ENCODE measurements around the gene MRE11.

The MRE11 gene

DNA sequence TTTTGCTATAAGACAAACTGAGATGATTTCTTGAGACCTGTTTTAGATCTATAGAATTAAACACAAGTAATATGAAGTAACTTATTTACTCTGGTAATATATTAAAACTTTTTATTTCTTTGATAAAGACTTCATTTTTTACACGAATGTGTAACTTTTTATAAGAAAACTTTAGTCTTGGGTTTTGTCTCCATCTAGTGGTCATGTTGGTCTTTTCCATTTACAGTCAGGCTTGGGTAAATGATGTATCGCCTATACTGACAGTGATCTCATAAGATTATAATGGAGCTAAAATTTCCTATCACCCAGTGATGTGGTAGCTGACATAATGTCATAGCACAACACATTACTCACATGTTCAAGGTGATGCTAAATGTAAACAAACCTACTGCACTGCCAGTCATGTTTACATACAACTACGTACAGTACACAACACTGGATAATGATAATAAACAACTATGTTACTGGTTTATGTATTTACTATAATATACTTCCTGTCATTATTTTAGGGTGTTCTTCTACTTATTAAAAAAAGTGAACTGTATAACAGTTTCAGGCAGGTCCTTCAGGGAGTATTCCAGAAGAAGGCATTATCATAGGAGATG is 11.1 kb upstream of the MRE11 start:
- no peak overlapping the region for H2BK12ac ChIP-seq (ENCODE audit: low read length)
- no peak overlapping the region for H3K9ac ChIP-seq (ENCODE audit: low read length)
- H2AK5ac ChIP-seq (ENCODE audit: low read length) = no peak overlapping the region
- H3K9me3 ChIP-seq (ENCODE audit: insufficient read depth, low read depth, low read length) = no peaks in the 10 kb centered on the region
- no peaks in the 10 kb centered on the region for H3K4me1 ChIP-seq (ENCODE audit: control insufficient read depth in 1 of 2, insufficient read depth in 2 of 2, low read length in 2 of 2)
- no peak overlapping the region for H3K18ac ChIP-seq (ENCODE audit: low read length)
- no peak overlapping the region for H3K23ac ChIP-seq (ENCODE audit: low read length)
- no peak overlapping the region for H2BK5ac ChIP-seq (ENCODE audit: low read depth, low read length, poor library complexity)
- no peaks in the 10 kb centered on the region for H3K79me1 ChIP-seq (ENCODE audit: low read length)
- H3K79me2 ChIP-seq (ENCODE audit: control insufficient read depth, insufficient read depth, low read length, poor library complexity) = no peaks in the 10 kb centered on the region
- H3K4ac ChIP-seq (ENCODE audit: low read depth, low read length) = no peak overlapping the region
- no peak overlapping the region for H3K14ac ChIP-seq (ENCODE audit: low read length)
- H3K27me3 ChIP-seq (ENCODE audit: insufficient read depth, low read length) = no peaks in the 10 kb centered on the region
- WGBS (ENCODE audit: extremely low coverage, insufficient coverage, insufficient read length) = no CpG with 5 or more reads among the region's 3 CpGs
- H2AFZ ChIP-seq (ENCODE audit: insufficient read depth, low read length, poor library complexity) = no peak overlapping the region
- H3K36me3 ChIP-seq (ENCODE audit: control insufficient read depth in 1 of 2, insufficient read depth in 2 of 2, low read length in 2 of 2) = no peaks in the 10 kb centered on the region
- no peak overlapping the region for H3K27ac ChIP-seq (ENCODE audit: low read depth, low read length)
- no peak overlapping the region for H4K91ac ChIP-seq (ENCODE audit: low read depth, low read length)
- H3K4me2 ChIP-seq (ENCODE audit: low read length) = no peak overlapping the region
- no peak overlapping the region for H4K8ac ChIP-seq (ENCODE audit: low read depth, low read length)
- no peak overlapping the region for H2BK120ac ChIP-seq (ENCODE audit: insufficient read depth, low read length, poor library complexity)
- H3K4me3 ChIP-seq (ENCODE audit: low read depth, low read length) = no peak overlapping the region
- H4K12ac ChIP-seq (ENCODE audit: low read depth, low read length) = no peak overlapping the region
- DNase-seq = peak in 1 of 2 donors; percentile 89

DNA sequence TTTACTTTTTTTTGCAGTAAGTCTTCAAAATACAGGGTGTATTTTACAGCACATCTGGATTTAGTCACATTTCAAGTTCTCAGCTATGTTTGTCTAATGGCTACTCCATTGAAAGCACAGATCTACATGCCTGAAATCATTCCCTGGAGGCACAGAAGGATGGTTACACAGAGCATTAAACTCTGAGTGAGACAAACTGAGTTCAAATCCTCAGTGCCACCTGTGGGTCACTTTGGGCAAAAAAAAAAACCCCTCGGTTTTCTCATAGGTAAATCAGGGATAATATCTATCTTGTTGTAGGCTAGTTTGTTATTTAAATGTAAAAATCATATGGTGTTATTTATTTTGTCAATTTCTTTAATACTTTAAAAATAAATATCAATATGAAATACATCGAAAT is 7.9 kb upstream of the MRE11 start:
- Histone ChIP-seq H2BK5ac (ENCODE audit: low read depth, low read length, poor library complexity) (no peak overlapping the region), H4K91ac (ENCODE audit: low read depth, low read length) (no peak overlapping the region), H3K18ac (ENCODE audit: low read length) (no peak overlapping the region), H2BK12ac (ENCODE audit: low read length) (no peak overlapping the region), H3K79me2 (ENCODE audit: control insufficient read depth, insufficient read depth, low read length, poor library complexity) (no peaks in the 10 kb centered on the region), H3K4ac (ENCODE audit: low read depth, low read length) (no peak overlapping the region), H3K79me1 (ENCODE audit: low read length) (no peaks in the 10 kb centered on the region), H3K23ac (ENCODE audit: low read length) (no peak overlapping the region), H2AK5ac (ENCODE audit: low read length) (no peak overlapping the region), H3K4me3 (ENCODE audit: low read depth, low read length) (no peak overlapping the region), H2BK120ac (ENCODE audit: insufficient read depth, low read length, poor library complexity) (no peak overlapping the region), H3K4me1 (ENCODE audit: control insufficient read depth in 1 of 2, insufficient read depth in 2 of 2, low read length in 2 of 2) (no peaks in the 10 kb centered on the region), H3K27me3 (ENCODE audit: insufficient read depth, low read length) (no peaks in the 10 kb centered on the region), H4K8ac (ENCODE audit: low read depth, low read length) (no peak overlapping the region), H3K9ac (ENCODE audit: low read length) (no peak overlapping the region), H3K9me3 (ENCODE audit: insufficient read depth, low read depth, low read length) (no peaks in the 10 kb centered on the region), H4K12ac (ENCODE audit: low read depth, low read length) (no peak overlapping the region), H3K36me3 (ENCODE audit: control insufficient read depth in 1 of 2, insufficient read depth in 2 of 2, low read length in 2 of 2) (peaks cover 3 to 4% of the 10 kb centered on the region in 2 experiments), H2AFZ (ENCODE audit: insufficient read depth, low read length, poor library complexity) (no peak overlapping the region), H3K14ac (ENCODE audit: low read length) (no peak overlapping the region), H3K4me2 (ENCODE audit: low read length) (no peak overlapping the region), H3K27ac (ENCODE audit: low read depth, low read length) (no peak overlapping the region)
- no CpG with 5 or more reads among the region's 2 CpGs for WGBS (ENCODE audit: extremely low coverage, insufficient coverage, insufficient read length)
- DNase-seq = peak; percentile 8 to 68

DNA sequence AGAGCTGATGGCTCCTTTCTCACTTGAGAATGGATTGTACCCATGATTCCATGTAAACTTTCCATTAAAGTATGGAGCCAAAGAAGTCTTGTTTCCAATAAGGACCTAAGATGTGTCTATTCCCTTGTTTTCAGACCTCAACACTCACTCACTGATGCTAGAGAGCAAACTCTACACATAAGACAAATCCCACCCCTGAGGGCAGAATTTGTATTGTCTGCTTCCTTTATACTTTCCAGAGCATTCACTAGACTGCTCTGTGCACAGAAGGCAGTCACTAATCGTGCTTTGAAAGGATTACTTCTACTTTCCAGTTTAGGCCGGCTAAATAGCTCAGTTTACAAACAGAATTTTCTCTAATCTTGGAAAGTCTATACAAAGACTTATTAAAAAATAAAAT is 6.5 kb upstream of the MRE11 start:
- no peak overlapping the region for H3K14ac ChIP-seq (ENCODE audit: low read length)
- H3K9me3 ChIP-seq (ENCODE audit: insufficient read depth, low read depth, low read length) = no peaks in the 10 kb centered on the region
- H2BK12ac ChIP-seq (ENCODE audit: low read length) = no peak overlapping the region
- H2AFZ ChIP-seq (ENCODE audit: insufficient read depth, low read length, poor library complexity) = no peak overlapping the region
- H3K4me1 ChIP-seq (ENCODE audit: control insufficient read depth in 1 of 2, insufficient read depth in 2 of 2, low read length in 2 of 2) = no peaks in the 10 kb centered on the region
- peaks cover 3 to 4% of the 10 kb centered on the region in 2 experiments for H3K36me3 ChIP-seq (ENCODE audit: control insufficient read depth in 1 of 2, insufficient read depth in 2 of 2, low read length in 2 of 2)
- H3K79me2 ChIP-seq (ENCODE audit: control insufficient read depth, insufficient read depth, low read length, poor library complexity) = no peaks in the 10 kb centered on the region
- no CpG with 5 or more reads among the region's 2 CpGs for WGBS (ENCODE audit: extremely low coverage, insufficient coverage, insufficient read length)
- H2BK120ac ChIP-seq (ENCODE audit: insufficient read depth, low read length, poor library complexity) = no peak overlapping the region
- no peak overlapping the region for H4K8ac ChIP-seq (ENCODE audit: low read depth, low read length)
- no peak overlapping the region for H3K27ac ChIP-seq (ENCODE audit: low read depth, low read length)
- H3K4me3 ChIP-seq (ENCODE audit: low read depth, low read length) = no peak overlapping the region
- no peaks in the 10 kb centered on the region for H3K79me1 ChIP-seq (ENCODE audit: low read length)
- no peaks in the 10 kb centered on the region for H3K27me3 ChIP-seq (ENCODE audit: insufficient read depth, low read length)
- DNase-seq = no peak
- H3K18ac ChIP-seq (ENCODE audit: low read length) = no peak overlapping the region
- no peak overlapping the region for H3K23ac ChIP-seq (ENCODE audit: low read length)
- no peak overlapping the region for H2BK5ac ChIP-seq (ENCODE audit: low read depth, low read length, poor library complexity)
- no peak overlapping the region for H4K12ac ChIP-seq (ENCODE audit: low read depth, low read length)
- H4K91ac ChIP-seq (ENCODE audit: low read depth, low read length) = no peak overlapping the region
- no peak overlapping the region for H2AK5ac ChIP-seq (ENCODE audit: low read length)
- H3K4ac ChIP-seq (ENCODE audit: low read depth, low read length) = no peak overlapping the region
- H3K4me2 ChIP-seq (ENCODE audit: low read length) = no peak overlapping the region
- no peak overlapping the region for H3K9ac ChIP-seq (ENCODE audit: low read length)

DNA sequence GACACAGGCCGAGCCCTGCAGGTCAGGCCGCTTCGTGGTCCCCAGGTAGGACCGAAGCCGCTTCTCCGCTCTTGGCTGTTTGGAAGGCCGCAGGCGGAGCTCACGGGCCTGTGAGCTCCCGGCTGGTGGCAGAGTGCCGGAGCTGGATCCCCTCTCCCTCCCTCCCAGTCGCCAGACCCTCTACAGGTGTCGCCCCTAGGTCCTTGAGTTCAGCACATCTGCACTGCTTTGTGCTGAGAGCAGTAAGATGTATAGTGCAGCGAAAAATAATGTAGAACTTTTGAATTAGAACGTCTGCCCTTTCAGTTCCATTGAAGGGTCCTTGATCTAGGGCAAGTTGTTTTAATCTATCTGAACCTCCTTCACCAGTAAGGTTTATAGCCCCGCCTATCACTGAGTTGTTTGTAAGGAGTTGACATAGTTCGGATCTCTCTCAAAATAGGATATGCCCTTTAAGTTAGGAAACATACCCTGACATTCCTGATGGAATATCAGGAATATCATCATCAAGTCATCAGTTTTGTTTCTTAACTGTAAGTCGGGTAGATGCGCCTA is 559 bp upstream of the MRE11 start:
- H2AFZ ChIP-seq (ENCODE audit: insufficient read depth, low read length, poor library complexity) = peak overlapping the region; percentile 98
- H3K4me1 ChIP-seq (ENCODE audit: control insufficient read depth in 1 of 2, insufficient read depth in 2 of 2, low read length in 2 of 2) = no peaks in the 10 kb centered on the region
- H2BK120ac ChIP-seq (ENCODE audit: insufficient read depth, low read length, poor library complexity) = no peak overlapping the region
- peak overlapping the region; percentile 79 for H3K14ac ChIP-seq (ENCODE audit: low read length)
- peak overlapping the region; percentile 67 for H2BK5ac ChIP-seq (ENCODE audit: low read depth, low read length, poor library complexity)
- H3K23ac ChIP-seq (ENCODE audit: low read length) = no peak overlapping the region
- H3K4me3 ChIP-seq (ENCODE audit: low read depth, low read length) = peak overlapping the region; percentile 90
- H3K27me3 ChIP-seq (ENCODE audit: insufficient read depth, low read length) = no peaks in the 10 kb centered on the region
- peak overlapping the region; percentile 80 for H3K4ac ChIP-seq (ENCODE audit: low read depth, low read length)
- no peaks in the 10 kb centered on the region for H3K9me3 ChIP-seq (ENCODE audit: insufficient read depth, low read depth, low read length)
- no peak overlapping the region for H2AK5ac ChIP-seq (ENCODE audit: low read length)
- peaks cover 9% of the 10 kb centered on the region for H3K79me1 ChIP-seq (ENCODE audit: low read length)
- H2BK12ac ChIP-seq (ENCODE audit: low read length) = no peak overlapping the region
- H3K36me3 ChIP-seq (ENCODE audit: control insufficient read depth in 1 of 2, insufficient read depth in 2 of 2, low read length in 2 of 2) = peaks cover 3 to 4% of the 10 kb centered on the region in 2 experiments
- peak overlapping the region; percentile 64 for H3K18ac ChIP-seq (ENCODE audit: low read length)
- peak overlapping the region; percentile 62 for H3K4me2 ChIP-seq (ENCODE audit: low read length)
- peak overlapping the region; percentile 72 for H4K12ac ChIP-seq (ENCODE audit: low read depth, low read length)
- peak overlapping the region; percentile 81 for H3K9ac ChIP-seq (ENCODE audit: low read length)
- H3K79me2 ChIP-seq (ENCODE audit: control insufficient read depth, insufficient read depth, low read length, poor library complexity) = peaks cover 3% of the 10 kb centered on the region
- WGBS (ENCODE audit: extremely low coverage, insufficient coverage, insufficient read length) = no CpG with 5 or more reads among the region's 19 CpGs
- H4K91ac ChIP-seq (ENCODE audit: low read depth, low read length) = peak overlapping the region; percentile 64
- DNase-seq = peak; percentile 41 to 79
- no peak overlapping the region for H3K27ac ChIP-seq (ENCODE audit: low read depth, low read length)
- peak overlapping the region; percentile 92 for H4K8ac ChIP-seq (ENCODE audit: low read depth, low read length)
